ENCODE data around the gene DOC2A.

DNA sequence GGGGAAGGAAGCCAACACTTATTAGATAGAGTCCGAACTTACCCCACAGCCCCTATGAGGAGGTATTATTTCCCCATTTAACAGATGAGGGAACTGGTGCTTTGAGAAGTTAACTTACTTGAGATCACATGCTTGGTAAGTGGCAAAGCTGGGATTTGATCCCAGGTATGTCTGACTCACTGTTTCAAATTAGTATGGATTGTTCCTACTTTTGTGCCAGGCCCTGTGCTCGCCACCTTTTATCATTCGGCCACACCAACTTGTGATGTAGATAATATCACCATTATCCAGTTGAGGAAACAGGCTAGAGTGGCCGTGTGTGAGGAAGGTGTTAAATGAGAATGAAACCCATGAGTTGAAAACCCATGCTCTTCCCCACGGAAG lies 26.1 kb downstream of the DOC2A start:
- TF ChIP-seq, protein P1, sequence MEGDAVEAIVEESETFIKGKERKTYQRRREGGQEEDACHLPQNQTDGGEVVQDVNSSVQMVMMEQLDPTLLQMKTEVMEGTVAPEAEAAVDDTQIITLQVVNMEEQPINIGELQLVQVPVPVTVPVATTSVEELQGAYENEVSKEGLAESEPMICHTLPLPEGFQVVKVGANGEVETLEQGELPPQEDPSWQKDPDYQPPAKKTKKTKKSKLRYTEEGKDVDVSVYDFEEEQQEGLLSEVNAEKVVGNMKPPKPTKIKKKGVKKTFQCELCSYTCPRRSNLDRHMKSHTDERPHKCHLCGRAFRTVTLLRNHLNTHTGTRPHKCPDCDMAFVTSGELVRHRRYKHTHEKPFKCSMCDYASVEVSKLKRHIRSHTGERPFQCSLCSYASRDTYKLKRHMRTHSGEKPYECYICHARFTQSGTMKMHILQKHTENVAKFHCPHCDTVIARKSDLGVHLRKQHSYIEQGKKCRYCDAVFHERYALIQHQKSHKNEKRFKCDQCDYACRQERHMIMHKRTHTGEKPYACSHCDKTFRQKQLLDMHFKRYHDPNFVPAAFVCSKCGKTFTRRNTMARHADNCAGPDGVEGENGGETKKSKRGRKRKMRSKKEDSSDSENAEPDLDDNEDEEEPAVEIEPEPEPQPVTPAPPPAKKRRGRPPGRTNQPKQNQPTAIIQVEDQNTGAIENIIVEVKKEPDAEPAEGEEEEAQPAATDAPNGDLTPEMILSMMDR (IDR thresholded peaks at IDR 0.05) = no peak
- TF ChIP-seq, protein P2, sequence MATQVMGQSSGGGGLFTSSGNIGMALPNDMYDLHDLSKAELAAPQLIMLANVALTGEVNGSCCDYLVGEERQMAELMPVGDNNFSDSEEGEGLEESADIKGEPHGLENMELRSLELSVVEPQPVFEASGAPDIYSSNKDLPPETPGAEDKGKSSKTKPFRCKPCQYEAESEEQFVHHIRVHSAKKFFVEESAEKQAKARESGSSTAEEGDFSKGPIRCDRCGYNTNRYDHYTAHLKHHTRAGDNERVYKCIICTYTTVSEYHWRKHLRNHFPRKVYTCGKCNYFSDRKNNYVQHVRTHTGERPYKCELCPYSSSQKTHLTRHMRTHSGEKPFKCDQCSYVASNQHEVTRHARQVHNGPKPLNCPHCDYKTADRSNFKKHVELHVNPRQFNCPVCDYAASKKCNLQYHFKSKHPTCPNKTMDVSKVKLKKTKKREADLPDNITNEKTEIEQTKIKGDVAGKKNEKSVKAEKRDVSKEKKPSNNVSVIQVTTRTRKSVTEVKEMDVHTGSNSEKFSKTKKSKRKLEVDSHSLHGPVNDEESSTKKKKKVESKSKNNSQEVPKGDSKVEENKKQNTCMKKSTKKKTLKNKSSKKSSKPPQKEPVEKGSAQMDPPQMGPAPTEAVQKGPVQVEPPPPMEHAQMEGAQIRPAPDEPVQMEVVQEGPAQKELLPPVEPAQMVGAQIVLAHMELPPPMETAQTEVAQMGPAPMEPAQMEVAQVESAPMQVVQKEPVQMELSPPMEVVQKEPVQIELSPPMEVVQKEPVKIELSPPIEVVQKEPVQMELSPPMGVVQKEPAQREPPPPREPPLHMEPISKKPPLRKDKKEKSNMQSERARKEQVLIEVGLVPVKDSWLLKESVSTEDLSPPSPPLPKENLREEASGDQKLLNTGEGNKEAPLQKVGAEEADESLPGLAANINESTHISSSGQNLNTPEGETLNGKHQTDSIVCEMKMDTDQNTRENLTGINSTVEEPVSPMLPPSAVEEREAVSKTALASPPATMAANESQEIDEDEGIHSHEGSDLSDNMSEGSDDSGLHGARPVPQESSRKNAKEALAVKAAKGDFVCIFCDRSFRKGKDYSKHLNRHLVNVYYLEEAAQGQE (IDR thresholded peaks at IDR 0.05; ENCODE audit: insufficient read depth in 1 of 2, low read depth in 2 of 2, low read length in 1 of 2) = no peak
- TF ChIP-seq SIN3A (IDR thresholded peaks at IDR 0.05; ENCODE audit: borderline replicate concordance, insufficient read depth, low read depth, low read length) (no peak), POLR2AphosphoS5 (IDR thresholded peaks at IDR 0.05; ENCODE audit: low read depth, low read length) (no peak), TCF7L2 (IDR thresholded peaks at IDR 0.05; ENCODE audit: low read depth, low read length) (no peak)
